Prostate gland (tissue), 2 donors: ENCODE data around the gene TTLL5. TPM values are rescaled to one million over a fixed set of nuclear protein-coding genes. Genes with fewer than 3 reads are reported as not detected.

Source experiments
- DNase-seq: peaks from one replicate; pipeline ENCODE4 v3.0.0-alpha.2; 2019; ENCODE audit warnings: low spot score
- H3K27ac ChIP-seq, 2 donors: fragments of 200-600 bp; sonication (generic); 2 replicates each; pipeline ENCODE4 v1.5.1; 2017 to 2019
- H3K27me3 ChIP-seq: fragments of 200-600 bp; sonication (generic); replicated peaks from 2 replicates; pipeline ENCODE4 v1.5.1; 2019; ENCODE audit not compliant: insufficient read depth
- H3K36me3 ChIP-seq, 2 donors: fragments of 200-600 bp; sonication (generic); 1 replicate in 1 of 2; 2 replicates in 1 of 2; pipeline versions ENCODE4 v1.5.1 to v1.8.1; 2017 to 2019
- H3K4me1 ChIP-seq: fragments of 200-600 bp; sonication (generic); replicated peaks from 2 replicates; pipeline ENCODE4 v1.5.1; 2019
- H3K4me3 ChIP-seq, 2 donors: fragments of 200-600 bp; sonication (generic); 2 replicates each; pipeline ENCODE4 v1.5.1; 2017 to 2019
- H3K9me3 ChIP-seq: fragments of 200-600 bp; sonication (generic); 2 replicates; pipeline ENCODE4 v1.5.1; 2017
- POLR2A ChIP-seq: fragments of 450-650 bp; IDR thresholded peaks from one replicate; pipeline ENCODE4 v1.6.1; 2016; ENCODE audit warnings: antibody characterized with exemption, mild to moderate bottlenecking
- POLR2AphosphoS5 ChIP-seq: sonication (generic); formaldehyde crosslinking; IDR thresholded peaks from one replicate; pipeline ENCODE4 v1.6.1; 2017; ENCODE audit warnings: antibody characterized with exemption
- WGBS: methylation state at CpG from one replicate; pipeline ENCODE4 v1.1.5; 2018; 5-methylcytosine and 5-hydroxymethylcytosine counted together
- intact Hi-C: fragments of 100-400 bp; cut with DNase I; formaldehyde crosslinking; loops from one replicate; pipeline ENCODE4 v1.14.2; 2022
- total RNA-seq, 2 donors: library from RNA; depleted of rRNA; stranded (reverse); fragments of >200 nt; gene quantifications; one replicate each; pipeline ENCODE4 v1.1.0, GENCODE V29; 2016
- TF ChIP-seq, protein P1 (sequence below), 4 experiments: fragments of 200-600 bp in 2 of 4; fragments of 450-650 bp in 2 of 4; sonication (generic) in 2 of 4; IDR thresholded peaks; 1 replicate in 3 of 4; 2 replicates in 1 of 4; pipeline ENCODE4 v1.5.1; 2016 to 2019; ENCODE audit warnings: antibody characterized with exemption in 4 of 4, mild to moderate bottlenecking in 2 of 4, moderate library complexity in 2 of 4

Gene TTLL5
- total RNA-seq, 2 donors from 2014 or later: 40.3 to 46.2 TPM

DNA sequence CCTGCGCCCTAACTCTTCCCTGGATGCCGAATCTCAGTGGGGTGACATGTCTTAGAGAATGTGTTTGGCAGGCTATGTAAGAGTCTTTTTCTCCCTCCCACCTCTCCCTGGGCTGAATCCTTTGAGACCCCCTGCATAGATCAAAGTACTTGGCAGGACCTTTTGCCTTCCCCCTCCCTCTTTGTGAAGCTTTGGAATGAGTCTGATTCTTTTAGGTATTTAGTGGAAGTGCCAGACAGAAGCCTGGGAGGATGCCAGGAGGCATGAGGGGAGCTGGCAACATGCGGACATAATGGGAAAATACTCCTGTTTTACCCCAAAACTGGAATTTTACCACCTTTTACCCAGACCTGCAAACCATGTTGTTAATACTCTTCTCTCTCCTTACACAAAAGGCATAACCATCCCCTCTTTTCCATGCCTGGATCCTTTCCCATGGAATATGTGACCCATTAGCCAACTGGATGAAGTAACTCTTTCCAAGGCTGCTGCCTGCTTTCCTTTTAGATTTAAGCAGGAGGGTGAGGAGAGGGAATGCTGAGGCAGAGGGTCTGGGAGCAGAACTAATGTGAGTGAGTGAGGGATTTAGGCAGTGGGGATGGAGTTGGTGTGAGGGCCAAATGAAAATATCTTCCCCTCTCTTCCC, 41.7 kb downstream of the TTLL5 start:
- H3K27ac ChIP-seq: no peak overlapping the region
- no peaks in the 10 kb centered on the region for H3K36me3 ChIP-seq
- no peak for TF ChIP-seq POLR2AphosphoS5
- TF ChIP-seq, protein P1, sequence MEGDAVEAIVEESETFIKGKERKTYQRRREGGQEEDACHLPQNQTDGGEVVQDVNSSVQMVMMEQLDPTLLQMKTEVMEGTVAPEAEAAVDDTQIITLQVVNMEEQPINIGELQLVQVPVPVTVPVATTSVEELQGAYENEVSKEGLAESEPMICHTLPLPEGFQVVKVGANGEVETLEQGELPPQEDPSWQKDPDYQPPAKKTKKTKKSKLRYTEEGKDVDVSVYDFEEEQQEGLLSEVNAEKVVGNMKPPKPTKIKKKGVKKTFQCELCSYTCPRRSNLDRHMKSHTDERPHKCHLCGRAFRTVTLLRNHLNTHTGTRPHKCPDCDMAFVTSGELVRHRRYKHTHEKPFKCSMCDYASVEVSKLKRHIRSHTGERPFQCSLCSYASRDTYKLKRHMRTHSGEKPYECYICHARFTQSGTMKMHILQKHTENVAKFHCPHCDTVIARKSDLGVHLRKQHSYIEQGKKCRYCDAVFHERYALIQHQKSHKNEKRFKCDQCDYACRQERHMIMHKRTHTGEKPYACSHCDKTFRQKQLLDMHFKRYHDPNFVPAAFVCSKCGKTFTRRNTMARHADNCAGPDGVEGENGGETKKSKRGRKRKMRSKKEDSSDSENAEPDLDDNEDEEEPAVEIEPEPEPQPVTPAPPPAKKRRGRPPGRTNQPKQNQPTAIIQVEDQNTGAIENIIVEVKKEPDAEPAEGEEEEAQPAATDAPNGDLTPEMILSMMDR (IDR thresholded peaks at IDR 0.05): no peak
- TF ChIP-seq POLR2A: no peak
- no peaks in the 10 kb centered on the region for H3K9me3 ChIP-seq
- no peaks in the 10 kb centered on the region for H3K4me1 ChIP-seq
- no peak for DNase-seq
- intact Hi-C loops: loop anchor here (10.0 kb wide), 1 partner anchor 202 kb away; no protein-coding TSS in a partner anchor
- no peaks in the 10 kb centered on the region for H3K27me3 ChIP-seq
- 52% methylated on average over 3 of the region's 3 CpGs for WGBS
- no peak overlapping the region for H3K4me3 ChIP-seq

DNA sequence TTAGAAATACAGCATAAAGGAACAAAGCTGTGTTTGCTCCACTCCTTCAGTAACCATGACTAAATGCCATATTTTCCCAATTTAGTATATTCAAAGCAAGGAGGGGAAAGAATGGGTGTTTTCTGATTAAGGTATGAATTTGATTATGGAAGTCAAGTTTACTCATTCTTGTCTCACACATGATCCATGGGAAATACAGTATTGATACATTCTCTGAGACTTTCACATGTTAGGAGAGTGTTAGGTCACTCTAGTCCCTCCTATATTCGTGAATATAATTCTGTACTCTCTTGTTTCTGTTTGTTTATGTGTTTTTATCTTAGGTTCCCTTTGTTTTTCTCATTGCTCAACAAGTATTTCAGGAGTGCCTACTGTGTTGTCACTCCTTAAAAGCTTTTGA, 42.4 kb downstream of the TTLL5 start:
- Histone ChIP-seq H3K27me3 (no peaks in the 10 kb centered on the region), H3K4me3 (no peak overlapping the region), H3K9me3 (no peaks in the 10 kb centered on the region), H3K27ac (no peak overlapping the region), H3K4me1 (no peaks in the 10 kb centered on the region), H3K36me3 (no peaks in the 10 kb centered on the region)
- intact Hi-C loops: loop anchor here (10.0 kb wide), 1 partner anchor 201 kb away; no protein-coding TSS in a partner anchor
- WGBS: 72% methylated on average over 1 of the region's 1 CpG
- no peak for TF ChIP-seq POLR2AphosphoS5
- TF ChIP-seq, protein P1 (IDR thresholded peaks at IDR 0.05): no peak
- TF ChIP-seq POLR2A: no peak
- DNase-seq: no peak

DNA sequence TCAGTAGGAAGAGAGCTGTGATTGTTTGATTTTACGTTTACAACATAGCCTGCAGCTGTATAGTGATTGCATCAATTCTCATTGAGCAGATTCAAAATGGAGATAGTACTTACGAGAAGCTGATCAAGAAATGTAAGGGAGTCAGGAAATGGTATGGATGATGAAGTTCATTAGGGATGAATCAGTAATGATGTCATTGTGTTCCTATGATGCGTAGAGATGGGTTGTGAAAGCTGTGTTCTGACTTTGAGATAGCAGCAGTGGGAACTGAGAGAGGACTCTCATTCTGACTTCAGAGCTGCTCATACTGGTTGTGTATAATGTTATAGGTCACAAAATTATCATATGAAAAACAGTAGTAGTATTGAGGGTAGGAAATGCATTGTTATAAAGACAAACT, 44.0 kb downstream of the TTLL5 start:
- no peaks in the 10 kb centered on the region for H3K27me3 ChIP-seq
- DNase-seq: no peak
- 81% methylated on average over 3 of the region's 3 CpGs for WGBS
- no peaks in the 10 kb centered on the region for H3K36me3 ChIP-seq
- no peak overlapping the region for H3K4me3 ChIP-seq
- intact Hi-C loops: loop anchor here (10.0 kb wide), 1 partner anchor 200 kb away; no protein-coding TSS in a partner anchor
- no peaks in the 10 kb centered on the region for H3K4me1 ChIP-seq
- TF ChIP-seq POLR2A (no peak), POLR2AphosphoS5 (no peak)
- TF ChIP-seq, protein P1 (IDR thresholded peaks at IDR 0.05): no peak
- no peaks in the 10 kb centered on the region for H3K9me3 ChIP-seq
- no peak overlapping the region for H3K27ac ChIP-seq

DNA sequence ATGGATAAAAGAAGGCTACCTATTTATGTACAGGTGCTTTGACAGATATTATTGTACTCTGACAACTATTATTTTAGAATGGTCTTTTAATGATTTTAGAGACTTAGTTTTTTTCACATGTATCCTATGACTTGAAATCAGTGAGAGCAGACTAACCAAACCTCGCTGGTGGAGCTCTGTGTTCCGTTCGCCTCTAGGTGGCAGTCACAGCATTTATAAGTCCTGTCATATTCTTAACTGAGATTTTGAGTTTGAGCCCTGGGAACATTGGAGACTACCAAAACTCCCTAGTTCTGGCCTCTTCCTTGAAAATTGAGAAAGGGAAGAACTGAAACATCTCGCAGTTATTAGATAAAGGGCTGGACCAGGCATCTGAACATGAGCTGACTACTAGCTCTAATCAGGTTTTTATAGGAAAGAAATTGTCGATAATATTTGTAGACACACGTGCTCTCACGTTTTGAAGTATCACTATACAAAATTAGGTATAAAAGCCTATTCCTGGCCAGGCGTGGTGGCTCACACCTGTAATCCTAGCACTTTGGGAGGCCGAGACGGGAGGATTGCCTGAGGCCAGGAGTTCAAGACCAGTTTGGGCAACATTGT, 48.3 kb downstream of the TTLL5 start:
- intact Hi-C loops: loop anchor here (10.0 kb wide), 1 partner anchor 195 kb away; no protein-coding TSS in a partner anchor

More for the DNA sequence above, 48.3 kb downstream of the TTLL5 start:
- Histone ChIP-seq H3K9me3 (no peaks in the 10 kb centered on the region), H3K4me1 (peaks cover 3% of the 10 kb centered on the region), H3K4me3 (no peak overlapping the region), H3K36me3 (no peaks in the 10 kb centered on the region), H3K27ac (no peak overlapping the region), H3K27me3 (no peaks in the 10 kb centered on the region)
- peak; percentile 83 for DNase-seq
- TF ChIP-seq POLR2A: no peak
- TF ChIP-seq, protein P1 (IDR thresholded peaks at IDR 0.05): peak; percentile 45 to 84 (median 80)
- TF ChIP-seq POLR2AphosphoS5: peak; percentile 54
- WGBS: 49% methylated on average over 10 of the region's 10 CpGs
